ENCODE data around the gene CFAP126. TPM values are rescaled to one million over a fixed set of nuclear protein-coding genes. Genes with fewer than 3 reads are reported as not detected.

CFAP126 gene
- total and polyA plus RNA-seq, 2 of the 13 experiments (the other 11 are each of a cell fraction or from before 2014, with no cell fraction given), result not detected

DNA sequence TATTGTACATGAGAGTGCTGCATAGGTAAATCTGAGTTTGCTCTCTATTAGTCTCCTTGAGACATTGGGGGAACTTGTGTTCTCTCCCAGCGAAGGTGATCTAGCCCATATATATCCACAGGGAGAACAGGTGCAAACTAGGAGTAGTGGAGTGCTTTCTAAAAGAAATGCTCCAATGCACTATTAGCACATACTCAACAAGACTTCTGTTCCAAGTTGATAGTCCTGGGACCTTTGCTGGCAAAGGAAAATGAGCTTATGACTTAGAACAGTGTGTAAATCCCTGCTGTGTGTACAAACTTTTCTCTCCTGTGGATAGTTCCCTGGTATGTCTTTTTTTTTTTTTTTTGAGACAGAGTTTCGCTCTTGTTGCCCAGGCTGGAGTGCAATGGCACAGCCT, 25.5 kb downstream of the CFAP126 start:
- Histone ChIP-seq H2AFZ (ENCODE audit: low read length) (no peak overlapping the region), H3K27ac (ENCODE audit: extremely low read length, insufficient read depth, low read length) (no peak overlapping the region), H3K79me2 (ENCODE audit: insufficient read depth, low read length) (peaks cover 2% of the 10 kb centered on the region), H3K36me3 (replicated peaks in 1 of 2; ENCODE audit: control insufficient read depth in 1 of 2, insufficient read depth in 2 of 2, low read length in 2 of 2) (peaks cover 10 to 58% of the 10 kb centered on the region in 2 experiments), H3K9ac (ENCODE audit: insufficient read depth, low read depth, low read length) (no peak overlapping the region), H3K9me3 (ENCODE audit: low read length) (no peaks in the 10 kb centered on the region), H3K27me3 (ENCODE audit: control insufficient read depth in 1 of 2, insufficient read depth in 2 of 2, low read length in 2 of 2) (no peaks in the 10 kb centered on the region), H3K4me3 (replicated peaks in 1 of 3; ENCODE audit: insufficient read depth in 1 of 3, low read depth in 2 of 3, low read length in 3 of 3) (no peak overlapping the region), H4K20me1 (ENCODE audit: insufficient read depth, low read length) (no peaks in the 10 kb centered on the region), H3K4me2 (ENCODE audit: low read depth, low read length) (no peak overlapping the region), H3K4me1 (ENCODE audit: insufficient read depth, low read length) (no peaks in the 10 kb centered on the region)
- CTCF ChIA-PET (ENCODE audit: low intra/inter-chr PET ratio, low total read pairs), result no interaction called here
- intact Hi-C loops (cut with micrococcal nuclease; ENCODE audit: unreplicated experiment), result no loop called here
- in situ Hi-C loops (cut with HindIII; ENCODE audit: extremely low pct_ligation_motif_present, low pct_unique_long_range_greater_than_20kb), result no loop called here
- POLR2A ChIA-PET, result no interaction called here
- TF ChIP-seq, protein P1, sequence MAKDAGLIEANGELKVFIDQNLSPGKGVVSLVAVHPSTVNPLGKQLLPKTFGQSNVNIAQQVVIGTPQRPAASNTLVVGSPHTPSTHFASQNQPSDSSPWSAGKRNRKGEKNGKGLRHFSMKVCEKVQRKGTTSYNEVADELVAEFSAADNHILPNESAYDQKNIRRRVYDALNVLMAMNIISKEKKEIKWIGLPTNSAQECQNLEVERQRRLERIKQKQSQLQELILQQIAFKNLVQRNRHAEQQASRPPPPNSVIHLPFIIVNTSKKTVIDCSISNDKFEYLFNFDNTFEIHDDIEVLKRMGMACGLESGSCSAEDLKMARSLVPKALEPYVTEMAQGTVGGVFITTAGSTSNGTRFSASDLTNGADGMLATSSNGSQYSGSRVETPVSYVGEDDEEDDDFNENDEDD (CRISPR knock-in tag; IDR thresholded peaks at IDR 0.05; ENCODE audit: borderline replicate concordance), result no peak
- no peak for TF ChIP-seq ZNF251 (CRISPR knock-in tag; IDR thresholded peaks at IDR 0.05)
- no peak for TF ChIP-seq ZSCAN22 (CRISPR knock-in tag; IDR thresholded peaks at IDR 0.05)
- TF ChIP-seq ZNF746 (CRISPR knock-in tag; IDR thresholded peaks at IDR 0.05), result no peak
- no peak for TF ChIP-seq AHR (CRISPR knock-in tag; IDR thresholded peaks at IDR 0.05)
- no peak for TF ChIP-seq CENPT (CRISPR knock-in tag; IDR thresholded peaks at IDR 0.05; ENCODE audit: low read depth)
- TF ChIP-seq PHF8 (CRISPR knock-in tag; IDR thresholded peaks at IDR 0.05), result no peak
- no peak for TF ChIP-seq SRY (CRISPR knock-in tag; IDR thresholded peaks at IDR 0.05)
- TF ChIP-seq CEBPB (IDR thresholded peaks at IDR 0.05; ENCODE audit: borderline replicate concordance, low read depth, low read length), result no peak
- no peak for TF ChIP-seq ZNF562 (CRISPR knock-in tag; IDR thresholded peaks at IDR 0.05; ENCODE audit: borderline replicate concordance)
- TF ChIP-seq ZNF883 (CRISPR knock-in tag; IDR thresholded peaks at IDR 0.05; ENCODE audit: not compliant biosample characterization), result no peak
- TF ChIP-seq, protein P2, sequence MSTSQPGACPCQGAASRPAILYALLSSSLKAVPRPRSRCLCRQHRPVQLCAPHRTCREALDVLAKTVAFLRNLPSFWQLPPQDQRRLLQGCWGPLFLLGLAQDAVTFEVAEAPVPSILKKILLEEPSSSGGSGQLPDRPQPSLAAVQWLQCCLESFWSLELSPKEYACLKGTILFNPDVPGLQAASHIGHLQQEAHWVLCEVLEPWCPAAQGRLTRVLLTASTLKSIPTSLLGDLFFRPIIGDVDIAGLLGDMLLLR (CRISPR knock-in tag; IDR thresholded peaks at IDR 0.05), result no peak
- no peak for TF ChIP-seq YY1 (IDR thresholded peaks at IDR 0.05; ENCODE audit: insufficient read depth, insufficient replicate concordance, low read depth, low read length)
- no peak for TF ChIP-seq FOXC1 (CRISPR knock-in tag; IDR thresholded peaks at IDR 0.05; ENCODE audit: borderline replicate concordance)
- no peak for TF ChIP-seq RELA (CRISPR knock-in tag; IDR thresholded peaks at IDR 0.05)
- TF ChIP-seq, protein P3, sequence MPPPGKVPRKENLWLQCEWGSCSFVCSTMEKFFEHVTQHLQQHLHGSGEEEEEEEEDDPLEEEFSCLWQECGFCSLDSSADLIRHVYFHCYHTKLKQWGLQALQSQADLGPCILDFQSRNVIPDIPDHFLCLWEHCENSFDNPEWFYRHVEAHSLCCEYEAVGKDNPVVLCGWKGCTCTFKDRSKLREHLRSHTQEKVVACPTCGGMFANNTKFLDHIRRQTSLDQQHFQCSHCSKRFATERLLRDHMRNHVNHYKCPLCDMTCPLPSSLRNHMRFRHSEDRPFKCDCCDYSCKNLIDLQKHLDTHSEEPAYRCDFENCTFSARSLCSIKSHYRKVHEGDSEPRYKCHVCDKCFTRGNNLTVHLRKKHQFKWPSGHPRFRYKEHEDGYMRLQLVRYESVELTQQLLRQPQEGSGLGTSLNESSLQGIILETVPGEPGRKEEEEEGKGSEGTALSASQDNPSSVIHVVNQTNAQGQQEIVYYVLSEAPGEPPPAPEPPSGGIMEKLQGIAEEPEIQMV (CRISPR knock-in tag; IDR thresholded peaks at IDR 0.05; ENCODE audit: low read depth), result no peak
- no peak for TF ChIP-seq HNRNPH1 (optimal IDR thresholded peaks at IDR 0.05; ENCODE audit: low read depth, low read length)
- TF ChIP-seq, protein P4, sequence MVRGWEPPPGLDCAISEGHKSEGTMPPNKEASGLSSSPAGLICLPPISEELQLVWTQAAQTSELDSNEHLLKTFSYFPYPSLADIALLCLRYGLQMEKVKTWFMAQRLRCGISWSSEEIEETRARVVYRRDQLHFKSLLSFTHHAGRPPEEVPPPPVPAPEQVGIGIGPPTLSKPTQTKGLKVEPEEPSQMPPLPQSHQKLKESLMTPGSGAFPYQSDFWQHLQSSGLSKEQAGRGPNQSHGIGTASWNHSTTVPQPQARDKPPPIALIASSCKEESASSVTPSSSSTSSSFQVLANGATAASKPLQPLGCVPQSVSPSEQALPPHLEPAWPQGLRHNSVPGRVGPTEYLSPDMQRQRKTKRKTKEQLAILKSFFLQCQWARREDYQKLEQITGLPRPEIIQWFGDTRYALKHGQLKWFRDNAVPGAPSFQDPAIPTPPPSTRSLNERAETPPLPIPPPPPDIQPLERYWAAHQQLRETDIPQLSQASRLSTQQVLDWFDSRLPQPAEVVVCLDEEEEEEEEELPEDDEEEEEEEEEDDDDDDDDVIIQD (CRISPR knock-in tag; IDR thresholded peaks at IDR 0.05; ENCODE audit: low read depth), result no peak
- TF ChIP-seq MED13 (CRISPR knock-in tag; IDR thresholded peaks at IDR 0.05), result no peak
- TF ChIP-seq HES4 (CRISPR knock-in tag; IDR thresholded peaks at IDR 0.05; ENCODE audit: borderline replicate concordance), result no peak
- DNase-seq (ENCODE audit: low spot score) (no peak), FAIRE-seq (no peak), ATAC-seq (no peak)
- no TSS peak for BruUV-seq (replicated peaks)
- WGBS (ENCODE audit: low lambda C conversion rate), result 94% methylated on average over 2 of the region's 2 CpGs

Measured in HepG2 (cell line).